NCI-H446 treated with DMSO at 0.1 percent for 48 hours (cell line): ENCODE data around the gene CDC42SE2.
"Not testable (repeated sequence)": the region's sequence is repeated elsewhere in the genome, so short reads cannot be mapped to it uniquely, and the experiment has no call there.

Experiments
- DNase-seq: peaks from one replicate; lab custom pipeline; 2025; lab: John Stamatoyannopoulos, UW

CDC42SE2 gene

GRCh38 chr5:131318455-131318854, 54.6 kb downstream of the CDC42SE2 start:
- no peak for DNase-seq

GRCh38 chr5:131321066-131321465, 57.2 kb downstream of the CDC42SE2 start:
- DNase-seq = no peak

GRCh38 chr5:131322926-131323325, 59.1 kb downstream of the CDC42SE2 start:
- no peak for DNase-seq

GRCh38 chr5:131323378-131323777, 59.5 kb downstream of the CDC42SE2 start:
- no peak for DNase-seq

- no peak for DNase-seq
Observed at GRCh38 chr5:131324303-131324702, 60.5 kb downstream of the CDC42SE2 start.

GRCh38 chr5:131328536-131329285, 64.9 kb downstream of the CDC42SE2 start:
- DNase-seq = no peak

GRCh38 chr5:131329286-131329560, 65.4 kb downstream of the CDC42SE2 start:
- DNase-seq = no peak

GRCh38 chr5:131330031-131330430, 66.2 kb downstream of the CDC42SE2 start:
- no peak for DNase-seq

- not testable (repeated sequence) for DNase-seq
Observed at GRCh38 chr5:131335756-131336155, 71.9 kb downstream of the CDC42SE2 start.

GRCh38 chr5:131336801-131337200, 72.9 kb downstream of the CDC42SE2 start:
- not testable (repeated sequence) for DNase-seq

GRCh38 chr5:131337240-131338050, 73.6 kb downstream of the CDC42SE2 start:
- not testable (repeated sequence) for DNase-seq

GRCh38 chr5:131338051-131338453, 74.2 kb downstream of the CDC42SE2 start:
- DNase-seq = no peak

GRCh38 chr5:131344288-131344687, 80.4 kb downstream of the CDC42SE2 start:
- DNase-seq = not testable (repeated sequence)

- not testable (repeated sequence) for DNase-seq
Observed at GRCh38 chr5:131346204-131346603, 82.4 kb downstream of the CDC42SE2 start.

- no peak for DNase-seq
Observed at GRCh38 chr5:131353991-131354390, 90.1 kb downstream of the CDC42SE2 start.

GRCh38 chr5:131355971-131356528, 92.2 kb downstream of the CDC42SE2 start:
- no peak for DNase-seq

GRCh38 chr5:131356619-131357018, 92.8 kb downstream of the CDC42SE2 start:
- no peak for DNase-seq

- no peak for DNase-seq
Observed at GRCh38 chr5:131357739-131358561, 94.1 kb downstream of the CDC42SE2 start.

- DNase-seq = no peak
Observed at GRCh38 chr5:131361677-131362315, 97.9 kb downstream of the CDC42SE2 start.

- no peak for DNase-seq
Observed at GRCh38 chr5:131363811-131364506, 100.1 kb downstream of the CDC42SE2 start.

GRCh38 chr5:131364507-131365050, 100.7 kb downstream of the CDC42SE2 start:
- DNase-seq = no peak
